ENCODE data around the gene NPAS3. TPM values are rescaled to one million over a fixed set of nuclear protein-coding genes. Genes with fewer than 3 reads are reported as not detected.

NPAS3 gene
- total and polyA plus RNA-seq, 2 donors (not counting 3 experiments of a cell fraction or from before 2014, with no cell fraction given): 0.10 to 0.13 TPM

DNA sequence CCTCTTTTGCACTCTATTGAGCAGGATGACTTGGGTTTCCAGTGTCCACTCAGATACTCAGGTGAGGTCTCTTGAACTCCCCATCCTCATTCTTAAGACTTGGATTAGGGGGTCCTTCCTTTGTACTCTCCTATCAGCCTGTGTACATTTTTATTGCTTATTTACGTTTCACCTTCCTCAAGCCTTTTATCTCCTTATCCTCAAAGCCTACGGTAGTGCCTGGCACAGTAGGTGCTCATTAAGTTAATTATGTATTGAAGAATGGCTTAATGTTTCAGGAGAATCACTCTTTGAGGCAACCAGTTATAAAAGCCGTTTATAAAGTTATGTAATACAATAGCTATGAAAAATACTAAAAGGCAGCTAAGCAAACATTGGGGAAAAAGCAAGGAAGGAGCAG, 315.7 kb downstream of the NPAS3 start:
- H3K27ac ChIP-seq (ENCODE audit: insufficient read depth, low read depth, low read length): no peak overlapping the region
- no peaks in the 10 kb centered on the region for H4K20me1 ChIP-seq (replicated peaks; ENCODE audit: control insufficient read depth, extremely low read depth, insufficient read depth, low read length)
- H3K9ac ChIP-seq (replicated peaks; ENCODE audit: extremely low read depth, insufficient read depth, low read length): no peak overlapping the region
- no peak for FAIRE-seq
- no peaks in the 10 kb centered on the region for H3K9me1 ChIP-seq (replicated peaks; ENCODE audit: control insufficient read depth, extremely low read depth, insufficient read depth, low read length)
- DNase-seq (ENCODE audit: low read depth, low spot score): no peak
- no peaks in the 10 kb centered on the region for H3K9me3 ChIP-seq (replicated peaks; ENCODE audit: control insufficient read depth, insufficient read depth, low read length)
- CTCF ChIA-PET: no interaction called here
- no peaks in the 10 kb centered on the region for H3K36me3 ChIP-seq (ENCODE audit: control insufficient read depth in 2 of 2, extremely low read depth in 1 of 2, insufficient read depth in 2 of 2, low read length in 2 of 2)
- no peaks in the 10 kb centered on the region for H3K27me3 ChIP-seq (ENCODE audit: control insufficient read depth in 2 of 2, insufficient read depth in 2 of 2, low read length in 2 of 2)
- H2AFZ ChIP-seq (ENCODE audit: low read depth, low read length): no peak overlapping the region
- POLR2A ChIA-PET: no interaction called here
- dilution Hi-C loops (cut with MboI; ENCODE audit: extremely low pct_ligation_motif_present, low sequenced_read_pairs): no loop called here
- H3K79me2 ChIP-seq (ENCODE audit: control insufficient read depth, insufficient read depth, low read length): no peaks in the 10 kb centered on the region
- H3K4me1 ChIP-seq (ENCODE audit: control insufficient read depth, extremely low read depth, insufficient read depth, low read length): no peaks in the 10 kb centered on the region
- intact Hi-C loops (cut with micrococcal nuclease): no loop called here
- no TSS peak for BruUV-seq (replicated peaks)
- H3K4me3 ChIP-seq (replicated peaks in 1 of 3; ENCODE audit: insufficient read depth in 1 of 3, low read depth in 1 of 3, low read length in 3 of 3): no peak overlapping the region
- no peak overlapping the region for H3K4me2 ChIP-seq (ENCODE audit: insufficient read depth, low read length)
- TF ChIP-seq, protein P1, sequence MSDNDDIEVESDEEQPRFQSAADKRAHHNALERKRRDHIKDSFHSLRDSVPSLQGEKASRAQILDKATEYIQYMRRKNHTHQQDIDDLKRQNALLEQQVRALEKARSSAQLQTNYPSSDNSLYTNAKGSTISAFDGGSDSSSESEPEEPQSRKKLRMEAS (IDR thresholded peaks at IDR 0.05; ENCODE audit: insufficient read depth, insufficient read length): no peak
- TF ChIP-seq CTCF (IDR thresholded peaks at IDR 0.05; ENCODE audit: extremely low read depth in 1 of 2, insufficient read depth in 1 of 2, low read depth in 1 of 2, low read length in 2 of 2) (no peak), FOS (IDR thresholded peaks at IDR 0.05; ENCODE audit: borderline replicate concordance, insufficient read depth, low read length) (no peak), POLR2A (IDR thresholded peaks at IDR 0.05; ENCODE audit: low read depth, low read length) (no peak), GATA2 (IDR thresholded peaks at IDR 0.05; ENCODE audit: insufficient read depth, insufficient read length, low read depth, low read length) (no peak), MYC (IDR thresholded peaks at IDR 0.05; ENCODE audit: low read depth, low read length) (no peak), JUN (IDR thresholded peaks at IDR 0.05; ENCODE audit: borderline replicate concordance, insufficient read depth, insufficient read length, low read depth) (no peak), POLR2AphosphoS5 (IDR thresholded peaks at IDR 0.05; ENCODE audit: insufficient read depth, low read depth, low read length) (no peak), EZH2 (IDR thresholded peaks at IDR 0.05; ENCODE audit: borderline replicate concordance, low read depth, low read length, severe bottlenecking) (no peak)

Measured in endothelial cell of umbilical vein (primary cell).